Mesenchymal stem cell (in vitro differentiated cells and primary cell): ENCODE data around the gene SPAG4.

Source experiments
- DNase-seq: peaks from one replicate; pipeline ENCODE4 v3.0.0-alpha.2; 2013
- H2AFZ ChIP-seq: one replicate; pipeline ENCODE4 v1.6.1; 2013; ENCODE audit warnings: low read depth, mild to moderate bottlenecking, control low read depth, inconsistent platforms, low read length, moderate library complexity
- H2AK5ac ChIP-seq: 2 replicates; pipeline ENCODE4 v1.6.1; 2013; ENCODE audit warnings: low read length, moderate library complexity, mild to moderate bottlenecking, inconsistent platforms; ENCODE audit not compliant: severe bottlenecking
- H2BK120ac ChIP-seq: one replicate; pipeline ENCODE4 v1.6.1; 2013; ENCODE audit warnings: low read depth, mild to moderate bottlenecking, inconsistent platforms, low read length, moderate library complexity
- H2BK12ac ChIP-seq, 2 experiments: one replicate each; pipeline ENCODE4 v1.6.1; 2013; ENCODE audit warnings: inconsistent platforms in 2 of 2, low read length in 2 of 2, mild to moderate bottlenecking in 2 of 2, moderate library complexity in 2 of 2, control low read depth in 1 of 2
- H2BK15ac ChIP-seq: one replicate; pipeline ENCODE4 v1.6.1; 2013; ENCODE audit warnings: mild to moderate bottlenecking, low read depth, inconsistent platforms; ENCODE audit not compliant: poor library complexity, severe bottlenecking
- H2BK5ac ChIP-seq: 2 replicates; pipeline ENCODE4 v1.6.1; 2013; ENCODE audit warnings: low read depth, mild to moderate bottlenecking, low read length, control low read depth, inconsistent platforms; ENCODE audit not compliant: poor library complexity, severe bottlenecking
- H3K14ac ChIP-seq, 2 experiments: one replicate each; pipeline ENCODE4 v1.6.1; 2013; ENCODE audit warnings: inconsistent platforms in 2 of 2, low read length in 2 of 2, control low read depth in 1 of 2, mild to moderate bottlenecking in 1 of 2, moderate library complexity in 1 of 2
- H3K18ac ChIP-seq, 2 experiments: one replicate each; pipeline ENCODE4 v1.6.1; 2013; ENCODE audit warnings: inconsistent platforms in 2 of 2, low read length in 2 of 2, control low read depth in 1 of 2, low read depth in 1 of 2, mild to moderate bottlenecking in 1 of 2
- H3K23ac ChIP-seq, 2 experiments: one replicate each; pipeline ENCODE4 v1.6.1; 2013; ENCODE audit warnings: inconsistent platforms in 2 of 2, low read length in 2 of 2, mild to moderate bottlenecking in 2 of 2, moderate library complexity in 2 of 2, control low read depth in 1 of 2
- H3K27ac ChIP-seq: 2 replicates; pipeline ENCODE4 v1.5.1; 2013; ENCODE audit warnings: mild to moderate bottlenecking, moderate library complexity, low read length, control low read depth, inconsistent platforms; ENCODE audit not compliant: poor library complexity, severe bottlenecking
- H3K27me3 ChIP-seq, 2 experiments: 2 replicates each; pipeline versions ENCODE4 v1.6.1 to v1.7.0; 2013; ENCODE audit warnings: low read length in 2 of 2, mild to moderate bottlenecking in 2 of 2, moderate library complexity in 2 of 2, control low read depth in 1 of 2, inconsistent platforms in 1 of 2; ENCODE audit not compliant: control insufficient read depth in 1 of 2, insufficient read depth in 1 of 2
- H3K36me3 ChIP-seq, 2 experiments: 2 replicates each; pipeline versions ENCODE4 v1.6.1 to v1.7.0; 2013; ENCODE audit warnings: low read length in 2 of 2, control low read depth in 1 of 2, inconsistent platforms in 1 of 2, low read depth in 1 of 2, mild to moderate bottlenecking in 1 of 2; ENCODE audit not compliant: insufficient read depth in 2 of 2, control insufficient read depth in 1 of 2
- H3K4ac ChIP-seq, 2 experiments: one replicate each; pipeline ENCODE4 v1.6.1; 2013; ENCODE audit warnings: inconsistent platforms in 2 of 2, low read length in 2 of 2, mild to moderate bottlenecking in 2 of 2, moderate library complexity in 2 of 2, control low read depth in 1 of 2, low read depth in 1 of 2
- H3K4me1 ChIP-seq: 2 replicates; pipeline ENCODE4 v1.6.1; 2013; ENCODE audit warnings: low read depth, low read length, control low read depth; ENCODE audit not compliant: control insufficient read depth, insufficient read depth
- H3K4me2 ChIP-seq: 2 replicates; pipeline ENCODE4 v1.6.1; 2013; ENCODE audit warnings: low read length, mild to moderate bottlenecking, inconsistent platforms; ENCODE audit not compliant: poor library complexity, severe bottlenecking
- H3K4me3 ChIP-seq, 2 experiments: 2 replicates each; pipeline versions ENCODE4 v1.5.1 to v1.7.0; 2013; ENCODE audit warnings: low read length in 2 of 2, mild to moderate bottlenecking in 2 of 2, control low read depth in 1 of 2, low read depth in 1 of 2; ENCODE audit not compliant: insufficient read depth in 1 of 2
- H3K79me1 ChIP-seq: replicated peaks from 2 replicates; pipeline ENCODE4 v1.6.1; 2013; ENCODE audit warnings: mild to moderate bottlenecking, control low read depth, low read length, inconsistent platforms; ENCODE audit not compliant: poor library complexity, severe bottlenecking
- H3K9ac ChIP-seq: 2 replicates; pipeline ENCODE4 v1.7.0; 2013; ENCODE audit warnings: mild to moderate bottlenecking, low read length, moderate library complexity
- H3K9me3 ChIP-seq: 2 replicates; pipeline ENCODE4 v1.7.0; 2013; ENCODE audit warnings: mild to moderate bottlenecking, low read length; ENCODE audit not compliant: control insufficient read depth
- H4K8ac ChIP-seq: one replicate; pipeline ENCODE4 v1.6.1; 2013; ENCODE audit warnings: inconsistent platforms, mild to moderate bottlenecking, low read length, moderate library complexity
- H4K91ac ChIP-seq: one replicate; pipeline ENCODE4 v1.6.1; 2013; ENCODE audit warnings: mild to moderate bottlenecking, low read length, inconsistent platforms
- WGBS: methylation state at CpG from one replicate; pipeline ENCODE4 v1.1.7; 2013; ENCODE audit warnings: mixed read lengths; 5-methylcytosine and 5-hydroxymethylcytosine counted together

SPAG4 gene

DNA sequence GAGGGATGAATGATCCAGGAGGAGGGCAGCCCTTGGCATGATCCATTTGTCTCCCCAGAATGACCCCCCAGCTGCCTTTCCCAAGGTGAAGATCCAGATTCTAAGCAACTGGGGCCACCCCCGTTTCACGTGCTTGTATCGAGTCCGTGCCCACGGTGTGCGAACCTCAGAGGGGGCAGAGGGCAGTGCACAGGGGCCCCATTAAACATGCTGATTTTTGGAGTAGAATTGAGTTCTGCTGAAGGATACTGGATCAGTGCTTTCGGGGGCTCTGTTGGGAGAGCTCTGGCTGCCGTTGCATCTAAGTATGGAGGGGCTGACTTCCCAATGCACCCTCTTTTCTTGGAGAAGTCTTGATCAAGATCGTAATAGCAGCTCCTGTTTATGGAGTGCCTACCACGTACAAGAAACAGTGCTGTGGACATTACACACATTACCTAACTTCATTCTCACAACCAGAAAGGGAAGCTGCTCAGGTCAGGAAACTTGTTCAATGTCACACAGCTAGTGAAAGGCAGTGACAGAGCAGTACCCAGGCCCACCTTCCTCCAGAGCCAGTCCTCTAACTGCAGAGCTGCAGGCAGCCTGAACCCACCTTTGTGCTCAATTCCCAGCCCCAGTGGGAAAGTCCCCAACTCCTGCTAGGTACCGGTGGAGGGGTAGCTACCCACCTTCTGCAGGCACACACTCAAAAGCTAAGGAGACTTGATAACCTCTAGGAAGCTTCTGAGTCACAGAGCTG is 5.4 kb downstream of the SPAG4 start:
- H2BK120ac ChIP-seq, result no peak overlapping the region
- H3K4me1 ChIP-seq, result peaks cover 24% of the 10 kb centered on the region
- H3K36me3 ChIP-seq, result peaks cover 14 to 26% of the 10 kb centered on the region in 2 experiments
- H3K4ac ChIP-seq, result no peak overlapping the region
- H3K23ac ChIP-seq, result no peak overlapping the region
- WGBS, result 99% methylated on average over 11 of the region's 11 CpGs
- no peak overlapping the region for H2BK5ac ChIP-seq
- no peak overlapping the region for H2AFZ ChIP-seq
- H4K91ac ChIP-seq, result no peak overlapping the region
- no peak overlapping the region for H3K4me3 ChIP-seq
- no peak overlapping the region for H2AK5ac ChIP-seq
- no peak overlapping the region for H3K9ac ChIP-seq
- DNase-seq, result no peak
- no peak overlapping the region for H3K27ac ChIP-seq
- no peak overlapping the region for H4K8ac ChIP-seq
- no peaks in the 10 kb centered on the region for H3K9me3 ChIP-seq
- no peak overlapping the region for H2BK12ac ChIP-seq
- peaks cover 8% of the 10 kb centered on the region for H3K79me1 ChIP-seq
- H3K4me2 ChIP-seq, result no peak overlapping the region
- H2BK15ac ChIP-seq, result no peak overlapping the region
- H3K27me3 ChIP-seq, result no peaks in the 10 kb centered on the region
- no peak overlapping the region for H3K18ac ChIP-seq
- H3K14ac ChIP-seq, result no peak overlapping the region

DNA sequence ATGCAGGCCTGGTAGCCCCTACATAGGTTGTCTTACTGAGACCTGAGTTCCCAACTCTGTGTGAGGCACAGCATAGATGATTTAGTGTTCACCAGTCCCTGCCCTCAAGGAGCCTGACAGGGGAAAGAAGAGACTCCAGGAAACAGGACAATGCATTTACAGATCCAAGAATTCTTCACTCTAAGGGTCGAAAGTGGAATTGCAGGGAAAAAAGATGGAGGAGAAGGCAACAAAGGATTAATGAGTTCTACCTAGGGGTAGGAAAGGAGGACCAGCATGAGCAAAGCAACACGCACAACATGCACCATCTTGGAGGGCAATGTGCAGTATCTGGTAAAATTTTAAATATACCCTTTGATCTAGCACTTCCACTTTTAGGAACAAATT is 5.9 kb downstream of the SPAG4 start:
- DNase-seq, result no peak
- Histone ChIP-seq H3K36me3 (peaks cover 20 to 32% of the 10 kb centered on the region in 2 experiments), H3K18ac (no peak overlapping the region), H4K91ac (no peak overlapping the region), H3K4me3 (no peak overlapping the region), H3K9ac (no peak overlapping the region), H2AK5ac (no peak overlapping the region), H2BK15ac (no peak overlapping the region), H4K8ac (no peak overlapping the region), H2BK5ac (no peak overlapping the region), H3K4ac (no peak overlapping the region), H3K14ac (no peak overlapping the region), H2AFZ (no peak overlapping the region), H3K9me3 (no peaks in the 10 kb centered on the region), H2BK120ac (no peak overlapping the region), H3K79me1 (peaks cover 14% of the 10 kb centered on the region), H3K27me3 (no peaks in the 10 kb centered on the region), H2BK12ac (no peak overlapping the region), H3K23ac (no peak overlapping the region), H3K4me1 (peaks cover 24% of the 10 kb centered on the region), H3K27ac (no peak overlapping the region), H3K4me2 (no peak overlapping the region)
- no CpG with 5 or more reads among the region's 2 CpGs for WGBS

DNA sequence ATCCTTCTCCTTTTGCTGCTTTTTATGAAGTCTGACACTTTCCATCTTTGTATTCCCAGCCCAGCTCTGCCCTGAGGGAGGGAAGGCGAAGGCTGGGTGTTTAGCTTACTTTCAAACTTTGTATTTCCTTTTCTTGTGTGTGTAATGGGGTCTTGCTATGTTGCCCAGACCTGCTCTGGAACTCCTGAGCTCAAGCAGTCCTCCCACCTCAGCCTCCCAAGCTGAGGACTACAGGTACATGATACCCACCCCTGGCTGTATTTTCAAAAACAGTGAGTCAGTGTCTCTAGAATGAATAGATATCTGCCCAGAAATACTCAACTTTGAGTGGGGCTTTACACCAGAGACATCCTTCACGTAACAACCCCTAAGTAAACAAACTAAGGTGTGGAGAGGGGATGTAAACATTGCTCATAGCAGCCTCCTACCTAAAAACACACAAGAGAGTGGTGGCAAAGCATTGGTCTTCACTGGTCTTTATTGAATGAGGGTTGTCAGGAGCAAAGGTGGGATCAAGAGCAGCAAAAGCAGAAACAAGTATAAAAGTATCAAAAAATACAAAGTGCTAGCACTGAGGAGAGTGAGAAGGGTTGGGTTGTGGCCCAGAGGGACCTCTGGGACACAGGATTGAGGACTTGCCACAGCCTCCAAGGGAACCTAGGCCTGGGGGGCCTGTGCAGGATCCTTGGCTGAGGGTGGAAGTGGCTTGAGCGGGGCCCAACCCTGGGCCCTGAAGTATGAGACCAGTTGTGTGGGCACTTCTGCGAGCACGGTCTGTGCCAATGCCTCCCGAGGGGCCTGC is 10.2 kb downstream of the SPAG4 start:
- Histone ChIP-seq H3K27me3 (no peaks in the 10 kb centered on the region), H3K23ac (no peak overlapping the region), H3K4me1 (no peaks in the 10 kb centered on the region), H3K9me3 (no peaks in the 10 kb centered on the region), H2AFZ (no peak overlapping the region), H4K91ac (no peak overlapping the region), H3K36me3 (peaks cover 36 to 70% of the 10 kb centered on the region in 2 experiments), H4K8ac (no peak overlapping the region), H2BK120ac (no peak overlapping the region), H3K4me2 (no peak overlapping the region), H3K27ac (no peak overlapping the region), H3K14ac (no peak overlapping the region), H2BK12ac (no peak overlapping the region), H3K9ac (no peak overlapping the region), H3K4me3 (no peak overlapping the region), H3K4ac (no peak overlapping the region), H3K79me1 (peaks cover 14% of the 10 kb centered on the region), H3K18ac (no peak overlapping the region), H2BK5ac (no peak overlapping the region), H2BK15ac (no peak overlapping the region), H2AK5ac (no peak overlapping the region)
- 100% methylated on average over 5 of the region's 6 CpGs for WGBS
- DNase-seq, result no peak

DNA sequence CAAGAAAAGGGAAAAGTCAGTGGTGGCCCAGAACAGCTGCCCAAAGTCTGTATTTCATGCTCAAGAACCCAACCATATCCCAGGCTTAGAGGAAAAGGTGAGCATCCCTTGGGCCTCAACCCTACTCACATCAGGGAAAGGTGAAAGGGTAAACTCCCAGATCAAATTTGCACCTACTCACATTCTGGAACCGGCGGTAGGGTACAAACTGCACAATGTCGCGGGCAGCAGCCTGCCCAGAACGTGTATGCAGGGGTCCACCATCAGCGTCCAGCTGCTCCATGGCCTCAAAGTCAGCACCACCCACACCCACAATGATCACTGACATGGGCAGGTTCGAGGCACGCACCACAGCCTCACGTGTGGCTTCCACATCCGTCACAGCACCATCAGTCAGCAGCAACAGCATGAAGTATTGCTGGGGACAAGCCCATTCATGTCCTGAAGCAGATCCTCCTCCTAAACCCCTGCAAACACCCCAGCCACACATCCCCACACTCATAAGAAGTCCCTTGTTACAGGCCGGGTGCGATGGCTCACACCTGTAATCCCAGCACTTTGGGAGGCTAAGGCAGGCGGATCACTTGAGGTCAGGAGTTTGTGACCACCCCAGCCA is 10.9 kb downstream of the SPAG4 start:
- Histone ChIP-seq H3K4ac (no peak overlapping the region), H4K91ac (no peak overlapping the region), H3K4me3 (no peak overlapping the region), H3K79me1 (peaks cover 17% of the 10 kb centered on the region), H3K14ac (no peak overlapping the region), H3K4me2 (no peak overlapping the region), H3K27ac (no peak overlapping the region), H3K36me3 (peaks cover 37 to 70% of the 10 kb centered on the region in 2 experiments), H3K27me3 (no peaks in the 10 kb centered on the region), H2BK5ac (no peak overlapping the region), H4K8ac (no peak overlapping the region), H2AK5ac (no peak overlapping the region), H3K18ac (no peak overlapping the region), H3K9ac (no peak overlapping the region), H2BK15ac (no peak overlapping the region), H3K9me3 (no peaks in the 10 kb centered on the region), H3K23ac (no peak overlapping the region), H2AFZ (no peak overlapping the region), H2BK120ac (no peak overlapping the region), H2BK12ac (no peak overlapping the region), H3K4me1 (peaks cover 2% of the 10 kb centered on the region)
- no peak for DNase-seq
- 96% methylated on average over 13 of the region's 13 CpGs for WGBS
